Measurements from ENCODE around the gene ABCB6. TPM values are rescaled to one million over a fixed set of nuclear protein-coding genes. Genes with fewer than 3 reads are reported as not detected.

Gene ABCB6
- total RNA-seq, 1 donor from 2014 or later, result 27.5 TPM

DNA sequence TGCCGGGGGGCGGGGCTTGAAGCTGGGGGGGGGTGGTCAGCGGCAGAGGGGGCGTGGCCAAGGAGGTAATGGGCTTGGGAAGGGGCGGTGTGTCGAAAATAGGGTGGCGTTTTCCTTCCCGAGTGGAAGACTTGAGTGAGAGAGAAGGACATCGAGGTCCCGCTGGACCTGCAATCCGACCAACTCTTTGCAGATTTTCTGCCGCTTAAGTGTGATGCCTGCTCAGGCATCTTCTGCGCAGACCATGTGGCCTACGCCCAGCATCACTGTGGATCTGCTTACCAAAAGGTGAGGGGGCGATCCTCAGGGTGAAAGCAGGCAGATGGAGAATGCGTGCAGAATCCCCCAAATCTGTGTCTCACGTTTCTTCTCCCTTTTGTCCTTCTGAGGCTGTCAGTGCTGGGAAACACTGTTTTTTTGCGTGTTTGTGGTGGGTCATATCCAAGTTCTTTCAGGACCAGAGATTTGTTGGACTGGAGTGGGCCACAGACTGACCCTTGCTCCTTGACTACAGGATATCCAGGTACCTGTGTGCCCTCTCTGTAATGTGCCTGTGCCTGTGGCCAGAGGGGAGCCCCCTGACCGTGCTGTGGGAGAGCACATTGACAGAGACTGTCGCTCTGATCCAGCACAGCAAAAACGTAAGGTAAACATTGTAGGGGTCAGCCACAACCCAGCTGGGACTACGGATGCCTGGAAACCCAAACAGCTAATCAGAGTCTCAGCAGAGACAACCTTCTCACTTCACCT is 11.4 kb downstream of the ABCB6 start:
- Mint-ChIP-seq H3K9me3 (ENCODE audit: unreplicated experiment) (no peaks in the 10 kb centered on the region), H3K4me1 (ENCODE audit: unreplicated experiment) (peaks cover 25% of the 10 kb centered on the region), H3K27me3 (ENCODE audit: unreplicated experiment) (no peaks in the 10 kb centered on the region), H3K27ac (ENCODE audit: unreplicated experiment) (peak overlapping the region; percentile 57), H3K4me3 (ENCODE audit: unreplicated experiment) (peak overlapping the region; percentile 89), H3K36me3 (ENCODE audit: unreplicated experiment) (peaks cover 7% of the 10 kb centered on the region)
- TF ChIP-seq, protein P1, sequence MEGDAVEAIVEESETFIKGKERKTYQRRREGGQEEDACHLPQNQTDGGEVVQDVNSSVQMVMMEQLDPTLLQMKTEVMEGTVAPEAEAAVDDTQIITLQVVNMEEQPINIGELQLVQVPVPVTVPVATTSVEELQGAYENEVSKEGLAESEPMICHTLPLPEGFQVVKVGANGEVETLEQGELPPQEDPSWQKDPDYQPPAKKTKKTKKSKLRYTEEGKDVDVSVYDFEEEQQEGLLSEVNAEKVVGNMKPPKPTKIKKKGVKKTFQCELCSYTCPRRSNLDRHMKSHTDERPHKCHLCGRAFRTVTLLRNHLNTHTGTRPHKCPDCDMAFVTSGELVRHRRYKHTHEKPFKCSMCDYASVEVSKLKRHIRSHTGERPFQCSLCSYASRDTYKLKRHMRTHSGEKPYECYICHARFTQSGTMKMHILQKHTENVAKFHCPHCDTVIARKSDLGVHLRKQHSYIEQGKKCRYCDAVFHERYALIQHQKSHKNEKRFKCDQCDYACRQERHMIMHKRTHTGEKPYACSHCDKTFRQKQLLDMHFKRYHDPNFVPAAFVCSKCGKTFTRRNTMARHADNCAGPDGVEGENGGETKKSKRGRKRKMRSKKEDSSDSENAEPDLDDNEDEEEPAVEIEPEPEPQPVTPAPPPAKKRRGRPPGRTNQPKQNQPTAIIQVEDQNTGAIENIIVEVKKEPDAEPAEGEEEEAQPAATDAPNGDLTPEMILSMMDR (IDR thresholded peaks at IDR 0.05), result no peak
- DNase-seq (ENCODE audit: extremely low spot score, unreplicated experiment), result no peak

DNA sequence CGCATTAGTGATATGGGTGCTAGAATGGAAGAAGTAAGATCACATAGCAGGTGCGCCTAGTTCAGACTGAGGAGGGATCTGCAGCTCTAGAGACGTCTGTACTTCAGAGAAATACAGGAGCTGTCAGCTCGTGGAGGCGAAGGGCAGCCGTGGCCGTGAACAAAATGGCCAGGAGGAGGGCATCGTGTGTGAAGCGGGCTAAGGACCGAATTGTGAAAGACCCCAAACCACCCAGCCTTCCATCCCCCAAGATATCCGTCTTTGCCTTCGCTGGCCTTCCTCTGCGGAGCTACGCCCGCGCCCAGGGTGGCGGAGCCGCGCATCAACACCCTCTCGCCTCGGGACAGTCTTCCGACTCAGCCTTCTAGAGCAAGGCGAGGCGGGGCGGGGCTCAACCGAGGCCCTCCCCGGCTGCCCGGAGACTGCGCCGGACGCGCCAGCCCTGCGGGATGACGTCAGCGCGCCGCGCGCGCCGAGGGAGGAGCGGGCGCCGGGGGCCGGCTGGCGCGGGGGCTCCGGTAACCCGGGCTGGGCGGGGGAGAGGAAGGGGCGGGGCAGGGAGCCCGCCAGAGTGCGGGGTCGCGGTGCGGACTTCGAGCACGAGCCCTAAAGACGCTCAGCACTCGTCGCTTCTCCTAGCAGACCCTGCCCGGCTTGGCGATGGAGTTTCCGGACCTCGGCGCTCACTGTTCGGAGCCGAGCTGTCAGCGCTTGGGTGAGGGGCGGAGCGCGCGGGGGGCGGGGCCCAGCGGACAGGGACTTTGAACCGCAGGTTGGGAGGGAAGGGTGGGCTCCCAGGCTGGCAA is 12.2 kb downstream of the ABCB6 start, which contains the start of gene ZFAND2B:
Gene ZFAND2B (plus strand): TSS at position 455 of the 806 bp plus-strand sequence. CDS start 206 bp downstream, at position 661.
- H3K36me3 Mint-ChIP-seq (ENCODE audit: unreplicated experiment), result peaks cover 7% of the 10 kb centered on the region

DNA sequence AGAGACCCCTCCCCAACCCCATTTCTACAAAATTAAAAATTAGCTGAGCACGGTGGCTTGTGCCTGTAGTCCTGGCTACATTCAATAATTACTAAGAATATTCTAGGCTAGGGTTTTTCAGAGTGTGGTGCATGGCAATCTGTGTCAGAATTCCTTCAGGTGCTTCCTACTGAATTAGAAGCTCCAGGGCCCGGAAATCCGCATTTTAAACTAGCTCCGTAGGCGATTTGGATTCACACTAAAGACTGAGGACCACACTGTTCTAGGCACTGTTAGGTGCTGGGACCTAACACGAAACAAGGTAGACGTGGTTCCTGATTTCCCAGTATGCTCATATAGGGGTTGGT is 12.8 kb downstream of the ABCB6 start:
- Mint-ChIP-seq H3K9me3 (ENCODE audit: unreplicated experiment) (no peaks in the 10 kb centered on the region), H3K36me3 (ENCODE audit: unreplicated experiment) (peaks cover 7% of the 10 kb centered on the region), H3K27ac (ENCODE audit: unreplicated experiment) (peak overlapping the region; percentile 96), H3K4me3 (ENCODE audit: unreplicated experiment) (peak overlapping the region; percentile 89), H3K27me3 (ENCODE audit: unreplicated experiment) (no peaks in the 10 kb centered on the region), H3K4me1 (ENCODE audit: unreplicated experiment) (peaks cover 25% of the 10 kb centered on the region)
- TF ChIP-seq, protein P1 (IDR thresholded peaks at IDR 0.05), result no peak
- no peak for DNase-seq (ENCODE audit: extremely low spot score, unreplicated experiment)

More for the DNA sequence above, 12.2 kb downstream of the ABCB6 start, which contains the start of gene ZFAND2B:
- TF ChIP-seq, protein P1 (IDR thresholded peaks at IDR 0.05), result no peak
- Mint-ChIP-seq H3K4me1 (ENCODE audit: unreplicated experiment) (peaks cover 25% of the 10 kb centered on the region), H3K4me3 (ENCODE audit: unreplicated experiment) (peak within 1 kb of the TSS; percentile 89), H3K9me3 (ENCODE audit: unreplicated experiment) (no peaks in the 10 kb centered on the region), H3K27ac (ENCODE audit: unreplicated experiment) (peak within 1 kb of the TSS; percentile 96), H3K27me3 (ENCODE audit: unreplicated experiment) (no peaks in the 10 kb centered on the region)
- peak; percentile 99 for DNase-seq (ENCODE audit: extremely low spot score, unreplicated experiment)

DNA sequence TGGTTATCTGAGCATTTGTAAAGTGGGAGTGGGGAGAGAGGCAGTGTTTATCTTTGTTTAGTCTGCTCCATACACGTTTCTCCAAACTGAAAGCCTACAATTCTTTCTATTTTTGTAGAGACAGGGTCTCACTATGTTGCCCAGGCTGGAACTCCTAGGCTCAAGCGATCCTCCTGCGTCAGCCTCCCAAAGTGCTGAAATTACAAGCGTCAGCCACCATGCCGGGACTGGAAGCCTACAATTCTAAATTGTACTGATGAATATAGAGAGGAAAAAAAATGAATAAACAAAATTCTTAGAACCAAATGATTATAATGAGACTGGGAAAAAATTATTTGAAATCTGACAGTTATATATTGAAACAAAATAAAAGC is 13.6 kb downstream of the ABCB6 start:
- Mint-ChIP-seq H3K27me3 (ENCODE audit: unreplicated experiment) (no peaks in the 10 kb centered on the region), H3K4me3 (ENCODE audit: unreplicated experiment) (no peak overlapping the region), H3K27ac (ENCODE audit: unreplicated experiment) (no peak overlapping the region), H3K4me1 (ENCODE audit: unreplicated experiment) (peaks cover 25% of the 10 kb centered on the region), H3K9me3 (ENCODE audit: unreplicated experiment) (no peaks in the 10 kb centered on the region), H3K36me3 (ENCODE audit: unreplicated experiment) (peaks cover 7% of the 10 kb centered on the region)
- TF ChIP-seq, protein P1 (IDR thresholded peaks at IDR 0.05), result no peak
- DNase-seq (ENCODE audit: extremely low spot score, unreplicated experiment), result no peak

Data from osteocyte (in vitro differentiated cells).